ENCODE data around the gene OR13C8. TPM values are rescaled to one million over a fixed set of nuclear protein-coding genes. Genes with fewer than 3 reads are reported as not detected.

Gene OR13C8
- total RNA-seq, 4 donors from 2014 or later: not detected

- WGBS, 2 donors: 68 to 80% methylated on average over 2 of the region's 2 CpGs
- H3K27ac ChIP-seq: no peak within 1 kb of the TSS
- TF ChIP-seq POLR2A (IDR thresholded peaks at IDR 0.05) (no peak), CTCF (IDR thresholded peaks at IDR 0.05) (no peak)
- H3K4me1 ChIP-seq: no peaks in the 10 kb centered on the region
- H3K27me3 ChIP-seq: no peaks in the 10 kb centered on the region
- H3K36me3 ChIP-seq: no peaks in the 10 kb centered on the region
- no peak within 1 kb of the TSS for H3K4me3 ChIP-seq (replicated peaks in 1 of 3)
- H3K9me3 ChIP-seq: no peaks in the 10 kb centered on the region
- intact Hi-C loops (cut with DNase I): no loop called here
- no peak for DNase-seq
Measured at GRCh38 chr9:104618104-104618503, 49.1 kb downstream of the OR13C8 start, which contains the start of gene OR13C9. TSS of gene OR13C9 (minus strand) at chr9:104618204. CDS start at chr9:104618204, 0 bp downstream.

Other genes starting within 250 kb of the OR13C8 start
- gene OR13F1, start 64.9 kb upstream of the OR13C8 start, total RNA-seq: not detected
- gene OR13C4, start 42.0 kb upstream of the OR13C8 start, total RNA-seq: under 1 TPM in 2 of 4 donors, not detected in 2; 0.56 to 0.68 TPM
- under 1 TPM in 1 of 4 donors, not detected in 3; 0.40 TPM for gene OR13C3, start 32.3 kb upstream of the OR13C8 start, total RNA-seq
- gene OR13C5, start 30.2 kb downstream of the OR13C8 start, total RNA-seq: not detected
- gene OR13C2, start 36.5 kb downstream of the OR13C8 start, total RNA-seq: 1 to 10 TPM in 1 of 4 donors, not detected in 3; 2.4 TPM
- not detected for gene OR13C9, start 49.0 kb downstream of the OR13C8 start, total RNA-seq
- gene OR13D1, start 125.3 kb downstream of the OR13C8 start, total RNA-seq: not detected
- gene NIPSNAP3A, start 178.5 kb downstream of the OR13C8 start, total RNA-seq: 10 to 100 TPM; 23.9 to 38.2 (median 28.8) TPM
- 1 to 10 TPM; 2.4 to 5.2 (median 4.7) TPM for gene NIPSNAP3B, start 195.0 kb downstream of the OR13C8 start, total RNA-seq